HG02678 (cell line): ENCODE measurements around the gene GAREM2.

Source experiments
- ATAC-seq: cut with Tn5 transposase; IDR thresholded peaks from one replicate; pipeline ENCODE4 v1.9.1; 2021; ENCODE audit warnings: mild to moderate bottlenecking, moderate library complexity; ENCODE audit not compliant: unreplicated experiment

GAREM2 gene

DNA sequence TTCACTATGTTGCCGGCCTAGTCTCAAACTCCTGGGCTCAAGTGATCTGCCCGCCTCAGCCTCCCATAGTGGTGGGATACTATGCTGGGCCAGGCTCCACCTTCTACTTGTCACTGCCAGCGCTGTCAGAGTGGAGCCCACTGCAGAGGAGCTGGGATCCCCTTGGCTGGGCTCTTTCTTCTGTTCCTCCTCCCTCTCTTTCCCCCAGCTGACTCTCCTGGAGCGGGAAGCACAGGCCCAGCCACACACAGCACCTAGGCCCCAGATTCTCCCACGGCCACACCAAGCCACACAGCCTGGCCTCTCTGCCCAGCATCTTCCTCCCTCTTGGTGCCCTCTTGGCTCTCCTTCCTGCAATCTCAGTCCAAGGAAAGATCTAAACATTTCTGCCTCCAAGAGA lies 3.7 kb upstream of the GAREM2 start:
- ATAC-seq, result no peak

DNA sequence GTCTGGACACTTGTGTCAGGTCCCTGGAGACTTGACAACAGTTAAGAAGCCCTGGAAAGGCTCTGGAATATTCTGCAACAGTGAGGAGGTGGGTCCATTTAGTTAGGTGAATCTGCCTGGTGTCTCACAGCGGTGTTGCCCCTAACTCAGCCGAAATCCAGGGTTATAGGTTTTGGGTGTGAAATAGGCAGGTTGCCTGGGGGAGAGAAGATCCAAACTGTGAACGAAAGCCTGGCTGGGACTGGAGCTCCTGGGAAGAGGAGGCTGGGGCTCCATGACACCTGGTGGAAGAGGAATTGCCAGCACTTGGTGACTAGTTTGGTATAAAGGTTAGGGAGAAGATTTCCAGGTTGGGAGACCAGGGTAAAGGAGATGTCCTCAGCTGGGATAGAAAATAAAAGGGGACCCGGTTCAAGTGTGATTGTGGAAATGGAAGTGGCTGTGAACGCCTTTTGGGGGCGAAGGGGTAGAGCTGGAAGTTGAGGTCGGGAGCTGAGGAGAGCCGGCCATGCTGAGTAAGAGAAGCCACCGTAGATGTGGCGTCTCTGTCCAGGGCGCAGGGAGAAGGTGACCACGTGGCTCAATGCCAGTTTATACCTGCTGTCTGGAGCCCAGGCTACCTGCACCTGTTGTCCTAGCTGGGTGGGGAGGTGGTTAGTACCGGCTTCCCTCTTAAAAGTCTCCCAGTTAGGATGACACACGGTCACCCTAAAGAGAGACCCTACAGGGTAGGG lies 3.0 kb upstream of the GAREM2 start:
- no peak for ATAC-seq

GRCh38 chr2:26170795-26171194 lies 2.1 kb upstream of the GAREM2 start:
- no peak for ATAC-seq

DNA sequence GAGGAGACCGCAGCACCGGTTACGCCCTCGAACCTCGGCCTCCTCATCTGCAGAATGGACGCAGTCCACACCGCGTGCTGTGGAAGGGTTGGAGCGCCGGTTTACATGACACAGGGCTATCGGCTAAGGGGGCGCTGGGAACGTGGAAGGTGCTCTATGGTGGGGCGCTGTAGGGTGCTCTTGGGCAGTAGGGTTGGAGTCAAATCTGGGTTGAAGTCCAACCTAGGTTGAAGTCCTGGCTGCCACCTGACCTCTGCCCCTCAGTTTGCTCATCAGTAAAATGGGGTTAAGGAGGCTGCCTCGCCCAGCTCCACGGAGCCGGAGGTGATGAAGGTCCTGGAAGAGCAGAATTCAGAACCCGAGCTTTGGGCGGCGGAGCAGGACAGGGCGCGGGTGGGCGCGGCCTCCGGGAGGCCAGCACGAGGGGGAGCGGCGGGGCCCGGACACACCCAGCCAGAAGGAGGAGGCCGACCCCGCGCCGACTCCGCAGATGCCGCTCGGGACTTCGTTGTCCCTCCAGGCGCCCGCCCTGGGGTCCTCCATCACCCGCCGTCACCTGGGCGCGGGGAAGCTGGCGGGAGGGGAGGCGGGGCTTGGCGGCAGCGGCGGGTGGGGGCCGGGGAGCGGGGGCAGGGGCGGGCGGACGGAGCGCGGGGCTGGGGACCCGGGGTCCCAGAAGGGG lies 558 bp upstream of the GAREM2 start:
- no peak for ATAC-seq

- ATAC-seq, result no peak
Measured at GRCh38 chr2:26173776-26174482, 1.0 kb downstream of the GAREM2 start.

DNA sequence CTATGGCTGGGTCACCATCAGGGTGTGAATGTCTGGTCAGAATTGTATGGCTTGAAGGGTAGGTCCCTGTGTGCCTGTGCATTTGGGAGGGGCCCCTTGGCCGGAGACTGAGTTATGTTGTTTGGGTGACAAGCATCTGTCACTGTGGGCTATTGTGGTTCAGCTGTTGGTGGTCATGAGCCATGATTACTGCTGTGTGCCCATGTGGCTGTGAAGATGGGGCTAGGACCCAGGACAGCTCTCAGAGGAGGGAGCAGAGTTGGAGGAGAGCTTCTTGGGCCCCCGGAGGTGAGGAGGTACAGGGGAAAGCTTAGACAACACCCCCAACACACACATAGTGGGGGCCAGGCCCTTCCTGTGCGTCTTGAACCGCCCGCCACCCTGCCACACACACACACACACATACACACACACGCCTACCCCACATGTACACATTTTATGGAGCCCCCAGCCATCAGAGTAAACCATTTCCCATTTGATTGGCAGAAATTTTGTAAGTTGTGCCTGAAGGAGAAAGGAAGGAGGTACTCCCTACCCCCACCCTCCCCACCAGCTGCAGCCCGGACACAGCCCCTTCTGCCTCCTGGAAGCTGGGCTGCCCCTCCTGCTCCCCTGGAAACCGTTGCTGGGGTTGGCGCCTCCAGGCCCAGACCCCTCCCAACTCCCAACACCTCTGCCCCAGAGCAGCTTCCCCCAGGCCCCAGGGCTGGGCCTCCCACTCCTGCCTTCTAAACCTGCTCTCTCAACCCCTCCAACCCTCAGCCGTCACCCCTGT lies 2.0 kb downstream of the GAREM2 start:
- no peak for ATAC-seq

DNA sequence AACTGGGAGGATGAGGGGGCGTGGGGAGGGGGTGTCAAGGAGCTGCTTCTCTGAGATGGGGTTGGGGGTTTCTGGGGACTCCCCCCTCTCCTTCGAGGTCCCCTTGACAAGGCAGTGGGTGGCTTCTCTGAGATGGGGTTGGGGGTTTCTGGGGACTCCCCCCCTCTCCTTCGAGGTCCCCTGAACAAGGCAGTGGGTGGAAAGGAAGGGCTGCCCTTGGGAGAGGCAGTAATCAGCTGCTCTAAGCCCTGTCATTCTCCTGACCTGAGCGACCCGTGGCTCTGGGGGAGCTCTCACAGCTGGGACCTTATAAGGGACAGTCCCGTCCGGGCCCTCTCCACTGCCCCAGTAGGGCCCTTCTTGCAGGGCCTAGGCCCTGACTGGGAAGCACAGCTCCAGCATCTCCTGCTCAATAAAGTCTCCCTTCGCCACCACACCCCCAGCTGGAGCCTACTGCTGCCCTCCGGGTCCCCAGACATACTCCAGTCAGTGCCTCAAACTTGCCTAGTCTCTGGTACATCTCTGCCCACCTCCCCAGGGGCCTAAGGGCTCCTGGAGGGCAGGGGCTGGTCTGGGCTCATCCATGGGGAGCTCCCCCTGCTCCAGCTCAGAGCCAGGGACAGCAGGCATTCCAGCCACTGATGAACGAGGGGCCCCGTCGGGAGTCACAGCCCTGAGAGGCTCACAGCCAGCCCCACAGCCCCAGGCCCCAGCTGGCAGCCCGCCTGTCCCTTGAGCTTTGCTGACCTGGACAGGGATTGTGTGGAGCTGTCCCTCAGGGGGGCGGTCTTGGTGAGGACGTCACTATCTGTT lies 2.8 kb downstream of the GAREM2 start:
- ATAC-seq, result no peak

- ATAC-seq, result no peak
Measured at GRCh38 chr2:26176279-26176615, 3.4 kb downstream of the GAREM2 start.

GRCh38 chr2:26177122-26177521 lies 4.2 kb downstream of the GAREM2 start:
- ATAC-seq, result no peak

- ATAC-seq, result no peak
Measured at GRCh38 chr2:26178246-26178645, 5.4 kb downstream of the GAREM2 start.

DNA sequence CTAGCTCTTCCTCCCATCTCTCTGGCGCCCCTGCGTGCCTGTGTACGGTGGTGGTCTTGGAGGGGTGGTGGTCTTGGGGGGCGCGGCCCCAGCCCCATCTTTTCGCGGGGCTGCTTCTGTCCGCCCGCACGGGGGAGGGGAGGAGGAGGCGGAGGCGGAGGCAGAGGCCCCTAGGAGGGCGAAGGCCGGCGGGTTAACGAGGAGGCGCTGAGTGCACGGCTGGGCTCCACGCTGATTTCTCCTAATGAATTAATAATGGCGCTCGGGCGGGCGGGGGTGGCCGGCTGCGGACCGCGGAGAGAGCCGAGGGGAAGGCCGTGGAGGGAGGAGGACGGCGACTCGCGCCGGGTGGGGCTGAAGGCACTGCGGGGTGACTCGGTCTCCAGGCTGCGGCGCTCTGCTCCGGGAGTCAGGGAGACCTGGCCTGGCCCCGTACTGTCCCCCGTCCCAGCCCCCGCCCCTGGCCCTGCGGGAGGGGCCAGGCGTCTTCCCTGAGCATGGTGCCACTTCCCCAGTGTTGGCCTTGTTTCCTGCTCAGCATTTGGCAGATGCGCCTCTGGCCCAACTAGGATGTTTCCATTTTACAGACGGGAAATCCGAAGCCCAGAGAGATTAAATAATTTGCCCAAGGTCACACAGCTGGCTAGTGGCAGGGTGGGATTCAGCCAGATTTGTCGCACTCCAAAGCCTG lies 6.0 kb downstream of the GAREM2 start:
- ATAC-seq, result no peak

- ATAC-seq, result no peak
Measured at GRCh38 chr2:26179446-26179913, 6.6 kb downstream of the GAREM2 start.

- no peak for ATAC-seq
Measured at GRCh38 chr2:26182441-26182840, 9.6 kb downstream of the GAREM2 start.

GRCh38 chr2:26182887-26183630 lies 10.2 kb downstream of the GAREM2 start:
- ATAC-seq, result no peak

DNA sequence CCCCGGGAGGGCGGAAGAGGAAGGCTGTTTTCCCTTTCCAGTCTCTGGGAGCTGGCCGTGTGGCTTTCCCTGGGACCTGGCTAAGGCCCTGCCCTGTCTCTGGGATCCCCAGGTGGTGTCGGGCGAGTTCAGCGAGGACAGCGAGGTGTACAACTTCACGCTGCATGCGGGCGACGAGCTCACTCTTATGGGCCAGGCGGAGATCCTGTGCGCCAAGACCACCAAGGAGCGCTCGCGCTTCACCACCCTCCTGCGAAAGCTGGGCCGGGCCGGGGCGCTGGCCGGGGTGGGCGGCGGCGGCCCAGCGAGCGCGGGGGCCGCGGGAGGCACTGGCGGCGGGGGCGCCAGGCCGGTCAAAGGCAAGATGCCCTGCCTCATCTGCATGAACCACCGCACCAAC lies 11.2 kb downstream of the GAREM2 start:
- ATAC-seq, result no peak

GRCh38 chr2:26184555-26185303 lies 11.8 kb downstream of the GAREM2 start:
- ATAC-seq, result peak; percentile 83

DNA sequence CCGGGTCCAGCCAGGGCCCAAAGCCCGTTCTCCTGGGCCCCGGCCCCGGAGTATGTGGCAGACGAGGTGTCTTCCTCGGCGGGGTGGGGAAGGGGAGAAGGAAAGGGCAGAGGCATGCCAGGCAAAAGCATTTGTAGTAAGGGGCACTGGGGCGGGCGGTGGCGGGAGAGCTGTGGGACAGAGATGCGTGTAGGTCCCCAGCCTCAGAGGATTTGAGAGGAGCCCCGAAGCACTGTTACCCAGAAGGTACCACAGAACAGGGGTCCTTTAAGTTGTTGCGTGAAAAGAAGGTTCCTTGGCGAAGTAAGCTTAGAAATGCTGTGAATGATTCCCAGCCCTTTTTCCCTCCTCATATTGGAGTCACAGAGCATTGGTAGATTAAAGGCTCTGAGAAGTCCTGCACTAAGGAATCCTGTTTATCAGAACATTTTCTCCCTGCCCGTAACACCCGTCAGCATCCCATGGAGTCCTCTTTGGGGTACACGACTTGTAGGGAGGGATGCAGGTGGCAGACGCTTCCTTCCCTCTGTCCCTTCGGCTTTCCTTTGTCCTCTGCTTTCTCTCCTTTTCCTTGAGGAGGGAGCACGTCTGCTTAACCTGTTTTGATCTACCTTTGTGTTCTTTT lies 12.5 kb downstream of the GAREM2 start:
- ATAC-seq, result no peak
